ENCODE results near the gene CTBP1. TPM values are rescaled to one million over a fixed set of nuclear protein-coding genes. Genes with fewer than 3 reads are reported as not detected.
A peak's percentile ranks its signal among the peaks of the same experiment; 100 is the strongest.

CTBP1 gene
- total and polyA plus RNA-seq, 9 of the 15 experiments (the other 6 are each of a cell fraction or from before 2014, with no cell fraction given), result 14.5 to 162 (median 68.2) TPM

DNA sequence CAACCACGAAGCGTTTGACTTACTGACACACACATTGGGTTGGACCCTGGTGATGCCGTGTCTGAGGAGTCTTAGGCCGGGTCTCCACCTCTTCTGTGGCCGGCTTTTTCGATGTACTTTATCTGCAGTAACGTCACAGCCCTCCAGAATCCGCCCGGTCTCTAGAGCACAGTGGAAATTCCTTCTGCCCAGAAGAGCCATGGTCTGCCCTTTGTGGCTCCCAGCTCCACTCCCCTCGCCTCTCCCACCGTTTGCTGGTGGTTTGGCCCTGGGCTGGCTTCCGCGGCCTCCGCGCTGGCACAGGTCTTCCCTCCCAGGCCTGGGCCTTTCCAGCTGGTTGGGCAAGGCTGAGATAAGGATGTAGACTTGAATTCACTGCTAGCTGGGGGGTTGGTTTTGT lies 45.1 kb upstream of the CTBP1 start:
- intact Hi-C loops (cut with micrococcal nuclease), result no loop called here
- no TSS peak for BruUV-seq (replicated peaks)
- Histone ChIP-seq H3K9me3 (replicated peaks; ENCODE audit: control insufficient read depth, insufficient read depth, low read depth, low read length) (no peaks in the 10 kb centered on the region), H3K36me3 (ENCODE audit: control insufficient read depth, insufficient read depth, low read length) (peaks cover 64% of the 10 kb centered on the region; the same call in 2 of the 3 replicates), H3K9ac (ENCODE audit: insufficient read depth in 1 of 2, low read depth in 2 of 2, low read length in 2 of 2) (peak overlapping the region in 1 of 2 experiments; percentile 53; a peak in 1 of 4 replicates), H2AFZ (ENCODE audit: low read depth, low read length) (no peak overlapping the region), H3K4me1 (replicated peaks in 1 of 2; ENCODE audit: control insufficient read depth in 2 of 2, insufficient read depth in 2 of 2, low read length in 2 of 2) (peaks cover 11 to 40% of the 10 kb centered on the region in 2 experiments; a peak in 4 of 5 replicates), H3K4me2 (ENCODE audit: insufficient read depth, low read length) (no peak overlapping the region), H3K27ac (ENCODE audit: extremely low read depth, low read depth, low read length) (no peak overlapping the region), H3K4me3 (no peak overlapping the region), H3K9me1 (ENCODE audit: control insufficient read depth, insufficient read depth, low read length) (no peaks in the 10 kb centered on the region), H3K27me3 (ENCODE audit: control insufficient read depth in 2 of 2, insufficient read depth in 2 of 2, low read length in 2 of 2) (no peaks in the 10 kb centered on the region), H4K20me1 (replicated peaks; ENCODE audit: control insufficient read depth, insufficient read depth, low read length) (peaks cover 37% of the 10 kb centered on the region), H3K79me2 (ENCODE audit: control insufficient read depth, insufficient read depth, low read length) (peaks cover 92% of the 10 kb centered on the region)
- TF ChIP-seq GTF3C2 (IDR thresholded peaks at IDR 0.05; ENCODE audit: borderline replicate concordance, extremely low read depth, insufficient read length) (no peak), GABPA (tag; conservative IDR thresholded peaks at IDR 0.05; ENCODE audit: low read depth) (no peak), ZEB2 (IDR thresholded peaks at IDR 0.05) (no peak), TFAP4 (CRISPR knock-in tag; IDR thresholded peaks at IDR 0.05; ENCODE audit: borderline replicate concordance) (0 out of 2 replicates have a peak, but pooled peaks have one; percentile 34), HMG20B (CRISPR knock-in tag; IDR thresholded peaks at IDR 0.05) (no peak), ASH1L (IDR thresholded peaks at IDR 0.05; ENCODE audit: borderline replicate concordance, low read depth, partially characterized antibody) (no peak), FUS (optimal IDR thresholded peaks at IDR 0.05; ENCODE audit: low read depth, low read length) (no peak)
- FAIRE-seq, result no peak
- POLR2A ChIA-PET, result interaction anchor here (0.7 to 1.5 kb wide), 3 partner anchors 10 to 33 kb away, joined by 3 to 7 read pairs (median 4); no protein-coding TSS in a partner anchor
- WGBS (ENCODE audit: insufficient coverage, low coverage, missing lambda C conversion rate), result 76% methylated on average over 13 of the region's 15 CpGs
- in situ Hi-C loops (cut with MboI), result no loop called here
- DNase-seq (ENCODE audit: extremely low read depth in 1 of 4, low spot score in 3 of 4), result no peak
- no peak for ATAC-seq
- CTCF ChIA-PET (ENCODE audit: low intra/inter-chr PET ratio), result no interaction called here

Measured in K562 (cell line).